ENCODE data around the gene TMOD1.
"Not testable (repeated sequence)": the region's sequence is repeated elsewhere in the genome, so short reads cannot be mapped to it uniquely, and the experiment has no call there.

Gene TMOD1

DNA sequence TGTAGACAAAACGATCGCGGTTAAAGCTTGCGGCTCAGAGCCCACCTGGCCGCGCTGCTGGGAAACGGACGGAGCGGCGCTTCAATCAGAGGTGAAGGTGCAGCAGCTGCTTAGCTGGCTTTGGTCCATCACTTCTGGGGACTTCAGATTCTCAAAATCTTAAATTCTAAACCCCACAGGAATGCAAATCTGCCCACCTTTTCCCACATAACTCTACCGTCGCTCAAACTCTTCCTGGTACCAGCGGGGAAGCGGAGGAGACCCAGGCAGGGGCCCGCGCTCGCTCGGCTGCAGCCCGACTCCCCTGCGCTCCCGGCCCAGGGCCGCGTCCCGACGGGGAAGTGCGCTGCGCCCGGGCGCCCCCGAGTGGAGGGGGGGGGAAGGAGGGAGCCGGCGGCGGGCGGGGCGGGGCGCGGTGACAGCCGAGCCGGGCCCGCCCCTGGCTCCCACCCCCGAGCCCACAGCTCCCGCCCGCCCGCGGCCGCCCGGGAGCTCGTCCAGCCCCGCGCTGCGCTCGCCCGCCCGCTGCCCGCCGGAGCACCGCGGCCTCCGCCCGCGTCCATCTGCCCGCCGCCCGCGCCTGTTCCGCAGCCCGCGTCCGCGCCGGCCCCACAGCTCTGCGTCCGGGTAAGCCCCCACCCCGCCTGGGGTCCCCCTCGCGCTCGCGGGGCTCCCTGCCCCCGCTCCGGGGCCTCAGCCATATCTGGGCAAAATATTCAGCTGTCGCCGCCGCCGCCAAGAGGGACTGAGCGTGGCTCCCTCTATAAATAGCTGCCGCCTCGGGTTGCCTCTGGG, at the start of gene TMOD1:
TSS of gene TMOD1 (plus strand) at position 490 of the 795 bp plus-strand sequence. CDS start 22,523 bp downstream, outside the sequence.
- DNase-seq (ENCODE audit: low spot score): peak; percentile 58

DNA sequence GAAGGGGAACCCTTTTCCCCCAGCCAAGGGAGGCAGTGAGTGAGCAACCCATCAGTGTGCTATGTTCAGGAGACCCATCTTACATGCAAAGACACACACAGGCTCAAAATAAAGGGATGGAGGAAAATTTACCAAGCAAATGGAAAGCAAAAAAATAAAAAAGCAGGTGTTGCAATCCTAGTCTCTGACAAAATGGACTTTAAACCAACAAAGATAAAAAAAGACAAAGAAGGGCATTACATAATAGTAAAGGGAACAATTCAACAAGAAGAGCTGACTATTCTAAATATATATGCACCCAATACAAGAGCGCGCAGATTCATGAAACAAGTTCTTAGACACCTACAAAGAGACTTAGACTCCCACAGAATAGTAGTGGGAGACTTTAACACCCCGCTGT, 47.9 kb upstream of the TMOD1 start:
- not testable (repeated sequence) for DNase-seq (ENCODE audit: low spot score)

DNA sequence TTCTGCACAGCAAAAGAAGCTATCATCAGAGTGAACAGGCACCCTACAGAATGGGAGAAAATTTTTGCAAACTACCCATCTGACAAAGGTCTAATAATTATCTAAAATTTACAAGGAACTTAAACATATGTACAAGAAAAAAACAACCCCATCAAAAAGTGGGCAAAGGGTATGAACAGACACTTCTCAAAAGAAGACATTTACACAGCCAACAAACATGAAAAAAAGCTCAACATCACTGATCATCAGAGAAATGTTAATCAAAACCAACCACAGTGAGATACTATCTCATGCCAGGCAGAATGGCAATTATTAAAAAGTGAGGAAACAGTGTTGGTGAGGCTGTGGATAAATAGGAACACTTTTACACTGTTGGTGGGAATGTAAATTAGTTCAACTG, 44.6 kb upstream of the TMOD1 start:
- not testable (repeated sequence) for DNase-seq (ENCODE audit: low spot score)

DNA sequence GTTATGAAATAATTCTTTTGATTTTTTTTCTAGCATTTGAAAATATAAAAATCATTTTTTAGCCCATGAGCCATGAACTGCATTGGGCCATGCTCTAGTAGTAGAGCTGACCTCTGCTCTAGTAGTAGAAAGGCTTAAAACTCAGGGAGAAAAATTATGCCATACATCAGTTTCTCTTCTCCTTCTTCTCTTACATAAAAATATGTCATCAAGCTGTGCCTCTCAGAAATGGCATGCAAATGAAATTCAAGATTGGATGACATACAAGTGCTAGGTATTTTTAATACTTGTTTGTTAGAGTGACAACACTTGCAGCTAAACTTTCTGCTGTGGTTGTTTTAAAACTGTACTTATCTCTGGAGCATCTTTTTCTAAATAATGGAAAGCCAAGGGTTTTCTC, 42.1 kb upstream of the TMOD1 start:
- DNase-seq (ENCODE audit: low spot score): no peak

DNA sequence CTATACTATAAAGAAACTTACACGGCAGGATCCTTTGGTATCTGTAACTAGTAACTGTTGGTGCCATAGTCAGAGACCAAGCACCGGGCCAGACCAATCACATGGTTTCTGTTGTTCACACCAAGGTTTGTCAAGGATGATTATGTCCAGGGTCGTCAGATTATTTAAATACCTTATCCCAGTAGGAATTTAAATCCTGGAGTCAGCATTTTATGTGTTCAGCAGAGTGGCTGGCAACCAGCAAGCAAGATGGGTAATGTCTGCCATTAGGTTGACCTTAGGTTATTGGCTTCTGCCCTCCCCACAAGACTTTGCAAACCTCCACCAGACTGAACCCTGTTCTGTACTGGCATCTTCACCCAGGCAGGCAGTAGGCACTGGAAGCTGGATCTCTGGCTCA, 39.3 kb upstream of the TMOD1 start:
- DNase-seq (ENCODE audit: low spot score): no peak

DNA sequence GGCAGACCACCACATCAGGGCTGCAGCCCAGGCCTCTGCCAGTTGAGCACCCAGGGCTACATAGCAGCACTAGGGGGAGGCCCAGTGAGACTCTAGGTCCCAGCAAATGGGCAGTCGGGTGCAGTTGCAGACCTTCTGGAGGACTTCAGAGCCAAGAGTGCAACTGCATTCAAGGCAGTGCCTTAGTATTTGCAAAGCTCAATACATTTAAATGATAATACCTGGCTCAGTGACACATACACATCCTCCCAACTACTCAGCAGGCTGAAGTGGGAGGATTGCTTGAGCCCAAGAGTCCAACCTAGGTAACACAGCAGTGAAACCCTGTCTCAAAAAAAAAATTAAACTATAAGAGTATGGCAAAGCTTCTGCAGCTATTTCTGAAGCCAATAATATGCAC, 38.6 kb upstream of the TMOD1 start:
- no peak for DNase-seq (ENCODE audit: low spot score)

DNA sequence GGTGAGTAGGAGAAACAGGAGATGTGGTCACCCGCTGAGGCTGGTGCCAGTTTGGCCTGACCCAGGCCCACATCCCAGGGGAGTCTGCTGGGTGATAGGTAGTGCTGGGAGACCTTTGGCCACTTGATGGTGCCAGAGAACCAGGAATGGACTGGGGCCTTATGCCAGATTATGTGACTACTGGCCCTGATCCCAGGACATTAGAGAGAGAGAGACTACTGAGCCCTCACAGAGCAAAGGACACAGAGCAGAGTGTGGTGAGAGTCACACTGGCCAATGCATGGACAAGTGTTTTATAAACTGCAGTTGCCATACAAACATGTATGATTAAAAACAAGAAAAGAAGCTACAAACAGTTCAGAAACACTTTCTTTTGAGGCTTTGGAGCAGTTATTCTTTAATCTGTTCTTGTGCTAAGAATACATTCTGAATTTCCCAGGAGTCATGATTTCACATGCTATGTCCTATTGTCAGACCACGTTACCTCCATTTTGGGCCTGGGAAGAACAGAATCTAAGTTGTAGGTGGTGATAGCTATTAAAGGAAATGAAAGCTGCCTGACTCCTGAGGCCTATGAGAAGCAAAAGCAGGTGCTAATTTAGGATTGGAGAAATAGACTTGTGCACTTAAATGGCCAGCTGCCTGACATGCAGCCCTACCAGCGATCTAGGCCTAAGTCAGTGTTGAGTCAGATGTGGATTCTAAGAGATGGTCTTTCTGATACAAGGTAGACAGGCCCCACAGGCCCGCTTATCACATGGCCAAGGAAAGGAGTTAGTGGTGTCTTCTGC, 32.6 kb upstream of the TMOD1 start:
- peak; percentile 77 for DNase-seq (ENCODE audit: low spot score)

DNA sequence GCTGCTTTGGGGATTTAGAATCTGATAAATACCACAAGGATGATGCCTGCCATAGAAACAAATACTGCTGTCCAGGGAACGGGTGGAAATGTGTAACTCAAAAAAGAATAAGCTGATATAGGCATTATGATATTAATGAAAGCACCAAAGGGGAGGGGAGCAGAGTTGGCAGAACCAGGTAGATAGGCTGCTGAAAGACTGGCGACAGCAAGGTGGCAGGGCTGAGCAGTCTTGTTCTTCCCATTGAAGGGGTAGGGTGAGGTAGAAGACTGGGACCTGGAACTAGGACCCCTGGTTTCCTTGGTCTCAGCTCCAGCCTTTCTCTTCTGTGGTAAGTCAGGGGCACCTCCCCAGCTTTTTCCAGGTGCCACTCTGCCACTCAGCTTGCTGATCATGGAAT, 31.4 kb upstream of the TMOD1 start:
- DNase-seq (ENCODE audit: low spot score): no peak

DNA sequence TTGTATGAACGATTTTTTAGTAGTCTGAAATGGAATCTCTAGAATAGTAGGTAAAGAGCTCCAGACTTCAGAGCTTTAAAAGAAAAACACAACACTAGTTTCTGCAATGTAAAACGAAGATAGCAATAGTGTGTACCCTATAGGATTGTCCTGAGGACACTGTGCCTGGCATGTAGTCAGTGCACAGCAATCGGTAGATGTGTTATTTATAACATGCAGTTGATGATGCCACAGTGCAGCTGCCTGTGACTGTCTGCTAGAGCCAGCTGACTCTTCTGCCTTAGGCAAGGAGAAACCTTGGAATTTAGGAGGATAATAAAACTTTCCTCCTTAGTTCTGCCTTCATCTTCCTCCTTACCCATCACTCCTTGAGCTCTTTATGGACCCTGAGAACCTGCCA, 27.7 kb upstream of the TMOD1 start:
- DNase-seq (ENCODE audit: low spot score): no peak

DNA sequence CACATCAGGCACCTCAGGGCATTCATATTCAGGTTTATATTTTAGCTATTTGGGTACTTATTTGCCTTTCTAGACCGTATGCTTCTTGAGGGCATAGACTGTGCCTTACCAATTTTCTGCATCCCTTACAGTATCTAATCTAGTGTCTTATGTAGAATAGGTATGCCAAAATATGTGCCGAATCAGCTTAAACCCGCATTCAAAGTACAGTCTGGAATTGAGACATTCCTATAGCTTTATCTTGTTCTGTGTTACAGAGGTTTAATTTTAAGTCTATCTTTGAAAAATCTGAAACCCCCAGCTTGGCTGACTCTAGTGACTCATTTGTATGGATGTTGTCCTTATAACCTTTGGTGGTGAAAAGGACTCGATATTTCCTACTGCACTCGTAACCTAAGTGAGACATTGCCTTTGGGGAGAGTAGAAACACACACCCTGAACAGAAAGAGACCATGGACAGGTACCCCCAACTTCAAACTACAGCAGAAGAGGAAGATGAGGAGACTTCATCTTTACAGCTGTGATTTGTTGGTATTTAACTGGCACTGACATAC, 27.0 kb upstream of the TMOD1 start:
- DNase-seq (ENCODE audit: low spot score): no peak

DNA sequence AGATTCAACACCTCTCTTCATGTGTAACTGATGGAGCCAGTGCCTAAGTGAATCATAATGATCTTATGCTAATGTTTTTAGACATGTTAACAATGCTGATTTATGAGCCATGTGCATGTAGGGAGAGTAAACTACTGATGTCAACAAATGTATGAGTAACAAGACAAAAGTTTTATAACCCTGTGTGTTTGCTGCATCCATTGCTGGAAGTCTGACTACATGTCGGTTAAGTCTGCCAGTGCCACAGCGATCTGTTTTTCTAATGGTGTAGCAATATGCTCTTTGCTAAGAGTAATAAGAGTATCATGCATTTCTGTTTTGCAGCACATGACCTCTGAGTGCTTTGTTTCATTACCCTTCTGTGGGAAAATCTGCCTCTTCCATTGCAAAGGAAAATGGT, 26.4 kb upstream of the TMOD1 start:
- DNase-seq (ENCODE audit: low spot score): no peak

DNA sequence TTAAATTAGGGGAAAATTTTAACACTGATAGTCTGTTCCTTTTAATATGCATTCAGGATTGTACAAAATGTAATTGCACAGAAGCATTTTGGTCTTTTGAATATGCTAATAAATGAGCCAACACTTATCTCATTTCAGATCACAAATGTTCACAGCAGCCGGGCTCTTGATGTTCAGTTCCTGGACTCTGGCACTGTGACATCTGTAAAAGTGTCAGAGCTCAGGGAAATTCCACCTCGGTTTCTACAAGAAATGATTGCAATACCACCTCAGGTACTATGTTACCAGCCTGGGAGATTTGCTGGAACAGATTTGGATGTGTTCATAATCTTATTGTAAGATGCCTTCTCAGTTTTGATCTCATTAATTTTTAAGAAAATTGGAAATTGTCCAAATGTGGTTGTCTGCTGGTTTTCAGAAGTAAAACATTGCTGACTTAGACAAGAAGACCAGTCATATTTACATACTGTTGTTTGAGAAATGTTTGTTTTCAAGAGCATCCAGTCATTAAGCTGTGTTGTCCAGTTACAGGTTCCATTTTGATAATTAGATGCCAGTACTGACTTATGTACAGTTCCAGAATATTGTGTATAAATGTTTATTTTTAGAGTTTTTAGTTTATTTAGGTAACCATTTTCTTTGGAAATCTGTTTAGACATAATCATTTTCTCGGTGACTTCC, 23.0 kb upstream of the TMOD1 start:
- no peak for DNase-seq (ENCODE audit: low spot score)

DNA sequence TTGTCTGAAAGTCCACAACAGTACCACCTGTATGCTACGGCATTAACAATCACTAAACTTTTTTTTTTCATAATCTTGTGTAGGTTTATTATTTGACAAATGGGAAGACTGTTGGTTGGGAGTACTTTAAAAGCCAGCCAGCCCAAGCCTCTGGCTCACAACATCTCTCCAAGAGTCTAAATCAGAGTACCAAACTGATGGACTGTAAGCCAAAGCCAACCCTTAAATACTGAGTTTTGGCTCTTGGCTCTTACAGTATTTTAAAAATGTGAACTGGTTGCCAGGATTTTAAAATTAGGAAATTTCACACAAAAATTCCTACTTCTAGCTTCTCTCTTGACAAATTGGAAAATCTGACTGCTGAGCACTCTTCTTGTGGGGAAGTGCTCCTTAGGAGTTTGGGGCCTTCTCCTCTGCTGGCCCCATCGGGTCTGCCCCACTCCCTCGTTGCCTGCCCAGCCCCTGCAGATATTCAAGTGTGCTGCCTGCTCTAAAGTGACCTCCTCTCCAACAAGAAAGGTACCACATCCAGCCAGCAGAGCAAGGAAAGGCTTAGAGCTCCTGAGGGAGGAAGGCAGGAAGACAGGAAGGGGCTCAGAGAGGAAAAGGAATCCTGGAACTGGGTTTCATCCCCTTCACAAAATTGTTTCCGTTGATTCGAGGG, 21.8 kb upstream of the TMOD1 start:
- DNase-seq (ENCODE audit: low spot score): no peak

DNA sequence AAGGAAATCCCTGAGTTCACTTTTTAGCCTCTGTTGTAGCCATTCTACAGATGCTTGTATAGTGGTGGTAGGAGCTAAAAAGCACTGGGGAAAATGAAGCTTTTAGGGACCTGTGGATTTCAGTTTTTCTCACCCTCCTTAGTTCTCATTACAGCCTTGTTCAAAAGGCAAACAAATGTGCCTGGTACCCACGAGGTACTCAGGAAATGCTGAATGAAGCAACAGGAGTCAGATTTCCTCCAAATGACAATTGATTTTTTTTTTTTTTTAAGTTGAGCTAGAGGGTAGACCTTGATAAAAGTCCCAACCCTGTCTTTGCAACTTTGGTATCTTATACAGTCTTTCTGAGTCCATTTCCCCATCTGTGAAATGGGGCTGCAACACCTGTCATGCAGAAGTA, 21.3 kb upstream of the TMOD1 start:
- no peak for DNase-seq (ENCODE audit: low spot score)

DNA sequence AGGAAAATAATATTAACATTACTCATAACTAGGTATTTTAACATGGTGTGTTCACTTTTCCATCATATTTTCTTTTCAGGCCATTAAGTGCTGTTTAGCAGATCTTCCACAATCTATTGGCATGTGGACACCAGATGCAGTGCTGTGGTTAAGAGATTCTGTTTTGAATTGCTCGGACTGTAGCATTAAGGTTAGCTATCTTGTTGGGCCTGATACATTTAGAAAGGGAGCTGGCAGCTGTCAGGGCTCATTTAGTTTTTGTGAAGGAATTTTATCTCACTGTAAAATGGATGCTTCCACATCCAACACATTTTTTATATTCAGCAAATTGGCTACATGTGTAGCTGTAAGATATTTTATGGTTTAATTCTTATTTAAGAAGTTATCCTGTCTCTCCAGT, 20.7 kb upstream of the TMOD1 start:
- DNase-seq (ENCODE audit: low spot score): no peak

DNA sequence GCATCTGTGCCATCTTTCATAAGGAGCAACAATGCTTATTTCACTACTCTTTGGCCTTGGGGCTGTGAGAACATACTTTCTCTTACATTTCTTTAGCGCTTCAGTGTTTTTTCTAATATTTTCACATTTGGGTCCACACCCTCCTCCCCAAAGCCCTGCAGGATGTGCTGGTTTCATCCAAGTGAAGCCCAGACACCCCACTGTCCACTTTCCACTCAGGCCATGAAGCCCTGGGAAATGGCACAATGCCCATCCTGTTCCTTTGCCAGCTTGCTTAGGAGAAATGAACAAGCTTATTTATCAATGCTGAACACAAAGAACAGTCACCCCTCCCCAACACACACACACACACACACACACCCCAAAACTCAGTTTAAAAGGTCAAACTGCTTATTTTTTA, 17.3 kb upstream of the TMOD1 start:
- peak; percentile 61 for DNase-seq (ENCODE audit: low spot score)

DNA sequence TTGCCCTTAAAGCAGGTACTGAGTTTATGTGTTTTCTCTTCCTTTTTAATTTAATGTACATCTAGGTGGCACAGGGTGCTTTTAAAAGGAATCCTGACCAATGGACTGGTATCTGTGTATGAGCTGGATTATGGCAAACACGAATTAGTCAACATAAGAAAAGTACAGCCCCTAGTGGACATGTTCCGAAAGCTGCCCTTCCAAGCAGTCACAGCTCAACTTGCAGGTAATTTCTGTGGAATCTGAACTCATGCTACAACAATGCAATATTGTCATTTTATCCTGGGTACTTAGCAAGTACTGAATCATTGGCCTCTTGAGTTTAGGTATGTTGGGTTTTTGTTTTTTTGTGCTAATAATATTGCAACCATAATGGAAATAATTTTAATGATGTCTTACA, 14.4 kb upstream of the TMOD1 start:
- no peak for DNase-seq (ENCODE audit: low spot score)

DNA sequence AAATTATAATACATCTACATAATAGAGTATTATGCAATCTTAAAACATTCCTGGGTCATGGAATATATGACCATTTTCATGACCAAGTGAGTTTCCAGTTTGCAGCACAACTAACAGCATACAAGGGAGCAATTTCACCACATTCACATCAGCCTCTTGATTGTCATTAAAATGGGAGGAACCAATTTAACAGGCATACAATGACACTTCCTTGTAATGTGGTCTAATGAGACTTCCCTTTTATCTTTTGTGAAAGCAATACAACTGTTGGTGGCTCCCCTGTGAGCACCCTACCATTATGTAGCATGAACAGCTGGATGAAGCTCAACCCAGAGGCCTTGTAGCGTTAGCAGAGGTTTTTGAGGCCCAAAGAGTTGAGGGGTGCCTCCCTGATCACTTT, 13.6 kb upstream of the TMOD1 start:
- no peak for DNase-seq (ENCODE audit: low spot score)

DNA sequence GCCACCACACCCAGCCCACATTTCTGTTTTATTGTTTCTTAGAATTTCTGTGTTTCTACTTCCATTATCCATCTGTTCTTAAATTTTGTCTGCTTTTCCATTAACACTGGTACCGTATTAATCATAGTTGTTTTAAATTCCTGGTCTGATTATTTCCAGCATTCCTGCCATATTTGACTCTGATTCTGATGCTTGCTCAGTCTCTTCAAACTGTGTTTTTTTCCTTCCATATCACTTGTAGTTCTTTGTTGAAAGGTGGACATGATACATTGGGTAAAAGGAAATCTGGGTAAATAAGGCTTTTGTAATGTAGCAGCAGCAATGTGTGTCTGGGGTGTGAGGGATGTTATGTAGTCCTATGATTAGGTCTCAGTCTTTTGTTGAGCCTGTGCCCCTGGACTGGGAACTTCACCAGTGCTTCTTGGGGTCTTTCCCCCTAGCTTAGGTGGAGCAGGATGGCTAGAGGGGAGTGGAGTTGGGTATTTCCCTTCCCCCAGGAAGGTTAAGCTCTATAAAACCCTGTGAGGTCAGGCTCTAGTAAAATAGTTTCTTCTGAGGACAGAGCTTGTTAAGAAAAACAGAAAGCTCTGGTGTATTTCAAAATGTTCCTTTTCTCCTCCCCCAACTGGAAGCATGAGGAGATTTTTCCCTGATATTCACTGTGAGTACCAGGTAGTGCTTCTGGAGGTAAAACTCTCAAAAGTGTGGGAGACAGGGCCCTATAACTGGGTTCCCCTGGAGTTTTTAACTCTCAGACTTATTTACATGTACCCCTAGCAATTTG, 10.1 kb upstream of the TMOD1 start:
- DNase-seq (ENCODE audit: low spot score): no peak

DNA sequence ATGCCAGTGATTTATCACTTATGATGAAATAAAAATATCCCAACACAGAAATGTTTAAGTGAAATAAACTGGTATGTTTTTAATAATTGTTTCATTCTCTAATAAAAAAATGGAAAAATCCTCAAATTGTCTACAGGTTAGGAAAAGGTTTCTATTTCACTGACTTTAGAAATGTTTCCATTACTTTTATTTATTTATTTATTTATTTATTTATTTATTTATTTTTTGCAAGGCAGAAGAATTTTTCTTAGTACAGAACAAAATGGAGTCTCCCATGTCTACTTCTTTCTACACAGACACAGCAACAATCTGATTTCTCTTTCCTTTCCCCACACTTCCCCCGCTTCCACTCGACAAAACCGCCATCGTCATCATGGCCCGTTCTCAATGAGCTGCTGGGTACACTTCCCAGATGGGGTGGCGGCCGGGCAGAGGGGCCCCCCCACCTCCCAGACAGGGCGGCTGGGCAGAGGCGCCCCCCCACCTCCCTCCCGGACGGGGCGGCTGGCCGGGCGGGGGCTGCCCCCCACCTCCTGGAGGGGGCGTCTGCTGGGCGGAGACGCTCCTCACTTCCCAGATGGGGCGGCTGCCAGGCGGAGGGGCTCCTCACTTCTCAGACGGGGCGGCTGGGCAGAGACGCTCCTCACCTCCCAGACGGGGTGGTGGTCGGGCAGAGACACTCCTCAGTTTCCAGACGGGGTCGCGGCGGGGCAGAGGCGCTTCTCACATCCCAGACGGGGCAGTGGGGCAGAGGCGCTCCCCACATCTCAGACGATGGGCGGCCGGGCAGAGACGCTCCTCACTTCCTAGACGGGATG, 3.7 kb upstream of the TMOD1 start:
- not testable (repeated sequence) for DNase-seq (ENCODE audit: low spot score)

Measured in COLO829 (cell line).